ENCODE results near the gene IGF2BP1. TPM values are rescaled to one million over a fixed set of nuclear protein-coding genes. Genes with fewer than 3 reads are reported as not detected.

The IGF2BP1 gene
- total RNA-seq, 1 experiment from 2014 or later, result 1.3 TPM

GRCh38 chr17:49015924-49016774 is 19.0 kb downstream of the IGF2BP1 start:
- Histone ChIP-seq H3K27me3 (ENCODE audit: low read length) (peaks cover 52% of the 10 kb centered on the region), H3K9me2 (replicated peaks; ENCODE audit: low read length) (no peaks in the 10 kb centered on the region), H4K20me1 (ENCODE audit: low read length) (no peaks in the 10 kb centered on the region), H2AFZ (ENCODE audit: low read length) (0 out of 2 replicates have a peak overlapping the region, but pooled peaks have one; percentile 19), H3K9me3 (ENCODE audit: low read length) (no peaks in the 10 kb centered on the region), H3K4me2 (ENCODE audit: low read length) (peak overlapping the region; percentile 67), H3K36me3 (ENCODE audit: low read depth, low read length) (no peaks in the 10 kb centered on the region), H3K27ac (ENCODE audit: low read length) (no peak overlapping the region), H3K9ac (ENCODE audit: low read length) (no peak overlapping the region), H3K79me2 (ENCODE audit: low read length) (no peaks in the 10 kb centered on the region), H3K4me1 (ENCODE audit: insufficient read depth, low read length) (peaks cover 12% of the 10 kb centered on the region), H3K4me3 (ENCODE audit: low read length) (peak overlapping the region; percentile 26; the same call in 1 of the 2 replicates), H3F3A (ENCODE audit: low read length, unreplicated experiment) (no peaks in the 10 kb centered on the region)
- peak; percentile 23 for DNase-seq
- peak; percentile 49 for ATAC-seq
- intact Hi-C loops (cut with micrococcal nuclease), result no loop called here
- BruUV-seq (replicated peaks), result no TSS peak
- TF ChIP-seq EZH2phosphoT487 (IDR thresholded peaks at IDR 0.05; ENCODE audit: borderline replicate concordance, low read length), result no peak
- TF ChIP-seq CTCF (conservative IDR thresholded peaks at IDR 0.05; ENCODE audit: low read depth, low read length), result no peak
- TF ChIP-seq EZH2 (IDR thresholded peaks at IDR 0.05; ENCODE audit: low read length, unreplicated experiment), result no peak
- ChIA-PET POLR2A (ENCODE audit: unreplicated experiment) (no interaction called here), CTCF (interaction anchor here (0.7 to 1.1 kb wide), 2 partner anchors 10 to 54 kb away, joined by 3 read pairs; no protein-coding TSS in a partner anchor)

GRCh38 chr17:49016775-49017463 is 19.7 kb downstream of the IGF2BP1 start:
- Histone ChIP-seq H3F3A (ENCODE audit: low read length, unreplicated experiment) (no peaks in the 10 kb centered on the region), H3K27ac (ENCODE audit: low read length) (no peak overlapping the region), H4K20me1 (ENCODE audit: low read length) (no peaks in the 10 kb centered on the region), H3K9ac (ENCODE audit: low read length) (no peak overlapping the region), H3K27me3 (ENCODE audit: low read length) (peaks cover 45% of the 10 kb centered on the region), H3K4me3 (ENCODE audit: low read length) (peak overlapping the region; percentile 15; the same call in 1 of the 2 replicates), H3K36me3 (ENCODE audit: low read depth, low read length) (no peaks in the 10 kb centered on the region), H3K4me1 (ENCODE audit: insufficient read depth, low read length) (peaks cover 12% of the 10 kb centered on the region), H2AFZ (ENCODE audit: low read length) (peak overlapping the region; percentile 3; the same call in 1 of the 2 replicates), H3K9me2 (replicated peaks; ENCODE audit: low read length) (no peaks in the 10 kb centered on the region), H3K9me3 (ENCODE audit: low read length) (no peaks in the 10 kb centered on the region), H3K4me2 (ENCODE audit: low read length) (peak overlapping the region; percentile 67), H3K79me2 (ENCODE audit: low read length) (no peaks in the 10 kb centered on the region)
- POLR2A ChIA-PET (ENCODE audit: unreplicated experiment), result no interaction called here
- DNase-seq, result peak; percentile 89
- peak; percentile 75 for ATAC-seq
- no TSS peak for BruUV-seq (replicated peaks)
- TF ChIP-seq CTCF (conservative IDR thresholded peaks at IDR 0.05; ENCODE audit: low read depth, low read length) (no peak), EZH2phosphoT487 (IDR thresholded peaks at IDR 0.05; ENCODE audit: borderline replicate concordance, low read length) (no peak), EZH2 (IDR thresholded peaks at IDR 0.05; ENCODE audit: low read length, unreplicated experiment) (no peak)
- CTCF ChIA-PET, result interaction anchor here (0.7 kb wide), 1 partner anchor 55 kb away, joined by 3 read pairs; no protein-coding TSS in a partner anchor
- intact Hi-C loops (cut with micrococcal nuclease), result no loop called here
